Stimulated activated CD8-positive, alpha-beta memory T cell treated with anti-CD3 and anti-CD28 coated beads, Interleukin-15, amount 100 ng/mL, for 24 hours (primary cell): Measurements from ENCODE around the gene MVD.
"Not testable (repeated sequence)": the region's sequence is repeated elsewhere in the genome, so short reads cannot be mapped to it uniquely, and the experiment has no call there.

Source experiments
- DNase-seq: peaks from one replicate; pipeline ENCODE4 v3.0.0-alpha.2; 2020; ENCODE audit warnings: low read depth

The MVD gene

GRCh38 chr16:88681709-88682451 lies 19.0 kb upstream of the MVD start:
- no peak for DNase-seq

GRCh38 chr16:88681084-88681680 lies 18.3 kb upstream of the MVD start:
- DNase-seq: no peak

GRCh38 chr16:88680554-88681083 lies 17.7 kb upstream of the MVD start:
- no peak for DNase-seq

- no peak for DNase-seq
These were observed 15.5 kb upstream of the MVD start for GRCh38 chr16:88678224-88678979.

GRCh38 chr16:88677721-88678120 lies 14.8 kb upstream of the MVD start:
- no peak for DNase-seq

GRCh38 chr16:88676502-88677242 lies 13.8 kb upstream of the MVD start:
- DNase-seq: no peak

GRCh38 chr16:88673716-88674379 lies 11.0 kb upstream of the MVD start:
- DNase-seq: no peak

- DNase-seq: no peak
These were observed 9.9 kb upstream of the MVD start for GRCh38 chr16:88672776-88673175.

GRCh38 chr16:88671806-88672205 lies 8.9 kb upstream of the MVD start:
- no peak for DNase-seq

- DNase-seq: no peak
These were observed 7.1 kb upstream of the MVD start for GRCh38 chr16:88669980-88670379.

GRCh38 chr16:88669493-88669892 lies 6.6 kb upstream of the MVD start:
- not testable (repeated sequence) for DNase-seq

- no peak for DNase-seq
These were observed 4.6 kb upstream of the MVD start for GRCh38 chr16:88667461-88667860.

GRCh38 chr16:88665570-88665969 lies 2.7 kb upstream of the MVD start:
- DNase-seq: no peak

- no peak for DNase-seq
These were observed 2.3 kb upstream of the MVD start for GRCh38 chr16:88665148-88665547.

- DNase-seq: no peak
These were observed 559 bp downstream of the MVD start for GRCh38 chr16:88662222-88662842.

GRCh38 chr16:88661468-88661867 lies 1.4 kb downstream of the MVD start:
- DNase-seq: no peak

GRCh38 chr16:88659160-88659559 lies 3.7 kb downstream of the MVD start:
- DNase-seq: no peak

- DNase-seq: no peak
These were observed 4.2 kb downstream of the MVD start for GRCh38 chr16:88658714-88659113.

- DNase-seq: no peak
These were observed 5.5 kb downstream of the MVD start for GRCh38 chr16:88657371-88657770.

- DNase-seq: no peak
These were observed 6.5 kb downstream of the MVD start for GRCh38 chr16:88656291-88656980.
